COR-L47 (cell line): ENCODE measurements around the gene CFAP97D1.
"Not testable (repeated sequence)": the region's sequence is repeated elsewhere in the genome, so short reads cannot be mapped to it uniquely, and the experiment has no call there.

ENCODE experiments used
- DNase-seq: peaks from one replicate; lab custom pipeline; 2025; lab: John Stamatoyannopoulos, UW

CFAP97D1 gene

DNA sequence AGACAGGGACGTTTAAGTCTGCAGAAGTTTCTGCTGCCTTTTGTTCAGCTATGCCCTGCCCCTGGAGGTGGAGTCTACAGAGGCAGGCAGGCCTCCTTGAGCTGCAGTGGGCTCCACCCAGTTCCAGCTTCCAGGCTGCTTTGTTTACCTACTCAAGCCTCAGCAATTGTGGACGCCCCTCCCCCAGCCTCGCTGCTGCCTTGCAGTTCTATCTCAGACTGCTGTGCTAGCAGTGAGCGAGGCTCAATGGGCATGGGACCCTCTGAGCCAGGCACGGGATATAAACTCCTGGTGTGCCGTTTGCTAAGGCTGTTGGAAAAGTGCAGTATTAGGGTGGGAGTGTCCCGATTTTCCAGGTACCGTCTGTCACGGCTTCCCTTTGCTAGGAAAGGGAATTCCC lies 17.8 kb downstream of the CFAP97D1 start:
- not testable (repeated sequence) for DNase-seq

DNA sequence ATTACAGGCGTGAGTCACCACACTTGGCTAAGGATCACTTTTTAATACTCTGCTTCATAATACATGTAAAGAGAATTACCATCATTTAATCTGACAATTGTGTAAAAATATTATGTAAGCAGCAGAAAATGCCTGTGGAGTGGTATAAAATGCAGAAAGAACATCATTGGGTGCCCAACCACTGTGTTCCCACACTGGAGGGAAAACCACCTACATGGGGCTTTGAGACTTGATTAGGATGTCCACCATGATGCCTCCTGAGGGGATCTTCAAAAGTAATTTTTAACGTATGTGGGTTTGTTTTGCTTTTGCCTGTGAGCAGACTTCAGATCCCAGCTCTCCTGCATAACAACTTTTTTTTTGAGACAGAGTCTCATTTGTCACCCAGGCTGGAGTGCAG lies 18.8 kb downstream of the CFAP97D1 start:
- DNase-seq, result no peak

DNA sequence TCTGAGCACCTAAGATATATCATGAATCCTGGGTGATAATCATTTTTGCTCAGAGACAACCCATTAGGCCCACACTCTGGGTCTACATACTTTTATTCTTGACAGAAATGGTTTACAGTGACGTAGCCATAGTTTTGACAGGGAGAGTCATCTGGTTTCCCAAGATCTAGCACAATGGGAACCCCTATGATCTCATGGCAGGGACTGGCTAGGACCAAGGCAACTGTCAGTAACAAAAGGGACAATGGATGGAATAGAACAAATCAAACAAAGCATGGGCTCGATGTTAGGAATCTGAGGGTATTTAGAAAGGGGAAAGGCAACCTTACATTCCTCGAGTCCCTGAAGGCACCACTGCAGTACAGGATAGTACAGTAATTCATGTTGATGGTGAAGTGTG lies 20.5 kb downstream of the CFAP97D1 start:
- no peak for DNase-seq

DNA sequence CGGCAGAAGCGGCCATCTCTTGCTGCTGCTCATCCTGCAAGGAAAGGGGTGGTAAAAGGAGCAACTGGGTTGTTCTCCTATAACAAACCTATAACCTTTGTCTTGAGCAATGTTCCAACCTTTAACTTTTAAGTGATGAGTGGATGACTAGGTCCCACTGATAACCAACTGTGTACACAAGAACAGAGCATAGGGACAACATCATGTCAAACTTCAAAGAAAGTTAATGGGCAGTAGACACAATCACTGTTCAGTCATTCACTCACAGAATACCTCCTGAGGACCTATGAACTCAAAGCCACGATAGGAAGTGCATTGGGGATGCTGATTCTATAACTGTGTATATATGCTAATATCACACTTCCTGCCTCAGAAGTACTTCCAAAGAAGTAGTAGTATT lies 21.6 kb downstream of the CFAP97D1 start:
- DNase-seq, result no peak

DNA sequence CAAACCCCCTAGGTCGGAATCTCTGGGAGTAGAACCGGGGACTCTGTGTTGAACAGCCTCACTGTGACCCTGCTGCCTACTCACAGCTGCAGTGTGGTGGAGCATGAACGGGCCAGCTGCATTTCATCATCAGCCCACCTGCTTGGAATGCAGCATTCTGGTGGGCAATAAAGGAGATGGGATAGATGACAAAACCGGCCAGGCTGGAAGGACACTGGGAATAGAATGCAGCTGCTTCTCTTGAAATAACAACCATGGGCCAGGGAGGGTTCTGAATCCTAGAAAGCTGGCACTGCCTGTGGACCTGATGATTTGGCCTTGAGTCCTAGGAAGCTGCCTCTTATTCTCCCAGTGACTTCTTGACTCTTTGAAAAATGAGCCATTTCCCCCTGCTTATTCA lies 23.5 kb downstream of the CFAP97D1 start:
- DNase-seq, result no peak

DNA sequence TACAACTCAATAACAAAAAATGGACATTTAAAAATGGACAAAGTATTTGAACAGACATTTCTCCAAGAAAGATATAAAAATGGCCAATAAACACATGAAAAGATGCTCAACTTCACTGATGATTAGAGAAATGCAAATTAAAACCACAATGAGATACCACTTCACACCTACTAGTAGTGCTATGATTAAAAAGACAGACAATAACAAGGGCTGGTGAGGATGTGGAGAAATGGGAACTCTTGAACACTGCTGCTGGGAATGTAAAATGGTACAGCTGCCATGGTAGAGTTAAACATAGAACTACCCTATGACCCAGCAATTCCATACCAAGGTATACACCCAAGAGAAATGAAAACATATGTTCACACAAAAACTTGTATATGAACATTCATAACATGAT lies 24.9 kb downstream of the CFAP97D1 start:
- DNase-seq, result no peak

DNA sequence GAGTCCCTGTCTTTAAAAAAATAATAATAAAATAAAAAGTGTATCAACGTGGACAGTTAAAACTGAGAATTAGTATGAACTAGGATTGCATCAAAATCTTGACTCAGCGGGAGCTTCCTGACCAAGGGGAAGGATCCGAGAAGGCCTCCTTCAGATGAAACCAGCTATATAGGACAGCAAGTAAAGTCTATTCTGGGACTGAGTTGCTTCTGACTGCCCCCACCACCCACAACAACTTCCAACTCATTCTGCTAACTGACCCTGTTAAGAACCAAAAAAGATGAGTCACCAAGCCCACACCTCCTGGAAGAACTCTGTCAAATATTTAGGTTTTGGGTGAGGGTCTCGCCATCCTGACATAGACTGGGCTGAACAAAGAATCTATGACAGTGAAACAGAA lies 27.8 kb downstream of the CFAP97D1 start:
- no peak for DNase-seq

DNA sequence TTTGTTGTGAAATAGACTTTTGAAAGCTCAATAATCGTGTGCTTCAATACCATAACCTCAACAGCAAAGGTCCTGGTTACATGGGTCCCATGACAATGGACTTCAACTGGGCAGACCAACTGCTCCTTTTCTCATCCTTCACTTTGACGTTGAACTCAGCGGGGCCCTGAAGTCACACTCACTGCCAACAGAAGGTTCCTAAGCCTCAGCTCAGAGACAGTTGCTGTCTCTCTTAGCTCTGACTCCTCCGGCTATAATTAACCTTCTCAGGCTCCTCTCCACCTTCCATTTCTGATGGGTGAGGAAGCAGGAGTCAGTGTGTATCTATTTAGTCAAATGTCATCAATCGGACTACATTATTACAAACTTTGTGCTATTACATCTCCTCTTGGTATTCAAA lies 28.9 kb downstream of the CFAP97D1 start:
- no peak for DNase-seq

DNA sequence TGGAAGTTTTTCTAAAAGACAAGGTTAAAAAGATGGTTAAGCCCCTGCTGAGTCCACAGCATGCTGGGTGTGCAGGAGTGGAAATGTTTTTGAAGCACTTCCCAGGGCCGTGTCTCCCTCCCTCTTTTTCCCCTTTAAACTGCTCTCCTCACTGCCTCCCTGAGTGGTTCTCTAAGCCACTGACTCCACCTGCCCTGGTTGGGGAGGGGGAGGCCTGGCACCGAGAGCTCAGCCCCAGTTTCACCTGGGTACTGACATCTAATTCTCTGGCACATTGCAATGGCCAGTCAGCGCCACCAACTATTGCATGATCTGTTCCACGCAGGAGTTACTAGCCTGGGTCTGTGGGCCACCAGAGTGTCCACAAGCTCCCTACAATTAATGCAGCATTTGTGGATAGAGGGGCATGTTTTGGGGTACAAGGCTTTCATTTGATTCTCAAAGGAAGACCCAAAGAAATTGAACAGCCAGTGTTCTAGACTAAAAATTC lies 30.0 kb downstream of the CFAP97D1 start:
- DNase-seq, result no peak

DNA sequence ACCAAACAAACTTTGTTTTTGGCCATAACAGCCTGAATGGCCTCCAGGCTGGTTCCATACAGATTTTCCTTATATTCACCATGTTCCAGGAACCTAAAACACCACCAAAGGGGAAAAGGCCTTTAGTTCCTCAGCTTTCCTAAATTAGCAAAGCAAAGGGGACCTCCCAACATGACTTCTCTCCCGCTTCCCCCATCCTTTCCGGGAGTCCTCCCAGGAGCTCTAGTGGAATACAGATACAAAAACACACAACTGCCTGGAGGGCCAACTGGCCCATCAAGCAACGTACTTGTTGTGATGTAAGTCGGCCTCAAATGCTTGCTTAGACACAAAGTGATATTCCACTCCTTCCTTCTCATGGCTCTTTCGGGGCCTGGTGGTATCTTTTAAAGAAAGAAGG lies 30.6 kb downstream of the CFAP97D1 start:
- DNase-seq, result no peak

DNA sequence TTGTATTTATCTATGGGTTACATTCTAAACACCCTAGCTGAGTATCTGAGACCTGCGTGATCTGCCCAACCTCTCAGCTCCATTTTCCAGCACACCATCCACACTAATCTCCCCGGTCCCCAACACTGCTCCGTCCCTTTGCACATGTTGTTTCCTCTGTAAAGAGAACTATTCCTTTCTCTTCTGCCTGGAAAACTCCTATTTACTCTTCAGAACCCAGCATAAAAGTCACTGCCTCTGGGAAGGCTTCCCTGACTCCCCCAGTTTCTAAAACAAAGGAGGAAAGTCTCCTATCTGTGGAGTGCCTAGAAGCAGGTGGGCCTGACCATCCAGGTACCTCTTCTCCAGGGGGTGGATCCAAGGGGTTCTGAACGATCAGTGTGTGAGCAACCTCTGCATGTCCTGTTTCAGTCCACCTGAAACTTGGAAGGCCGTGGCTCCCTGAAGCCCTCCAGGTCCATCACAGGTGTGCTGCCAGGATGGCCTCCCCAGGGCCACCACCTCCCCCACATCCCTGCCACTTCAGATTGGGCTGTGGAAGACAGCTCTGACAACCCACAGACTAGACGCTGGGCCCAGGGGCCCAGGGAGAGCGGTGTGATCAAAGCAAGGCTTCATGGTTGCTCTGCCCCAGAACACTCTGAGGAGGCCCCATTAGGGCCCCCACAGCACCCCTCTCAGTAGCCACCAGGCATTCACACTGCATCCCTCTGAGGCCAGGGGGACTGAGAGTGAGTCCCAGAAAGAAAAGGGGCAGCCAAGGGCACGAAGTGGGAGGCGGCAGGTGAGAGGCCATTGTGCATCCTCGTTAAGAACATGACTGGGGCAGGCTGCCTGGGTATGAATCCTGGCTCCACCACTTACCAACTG lies 32.4 kb downstream of the CFAP97D1 start:
- DNase-seq, result no peak

DNA sequence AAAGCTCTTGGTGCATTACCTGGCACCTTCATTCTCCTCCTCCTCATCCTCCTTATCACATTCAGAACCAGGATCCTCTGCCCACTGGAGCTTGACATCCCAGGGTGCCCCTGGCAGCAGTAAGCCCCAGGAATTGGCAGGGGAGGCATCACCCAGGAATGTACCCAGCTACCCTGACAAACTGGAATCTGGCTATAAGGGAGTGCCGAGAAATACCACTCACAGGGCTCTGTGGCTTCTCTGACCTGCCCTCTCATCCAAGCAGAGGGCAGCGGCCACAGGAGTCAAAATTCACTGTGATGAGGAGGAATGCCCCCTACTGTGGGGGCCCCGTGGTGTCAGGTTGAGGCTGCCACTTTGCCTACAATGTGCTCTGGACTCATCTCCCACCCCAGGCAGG lies 33.2 kb downstream of the CFAP97D1 start:
- DNase-seq, result no peak

DNA sequence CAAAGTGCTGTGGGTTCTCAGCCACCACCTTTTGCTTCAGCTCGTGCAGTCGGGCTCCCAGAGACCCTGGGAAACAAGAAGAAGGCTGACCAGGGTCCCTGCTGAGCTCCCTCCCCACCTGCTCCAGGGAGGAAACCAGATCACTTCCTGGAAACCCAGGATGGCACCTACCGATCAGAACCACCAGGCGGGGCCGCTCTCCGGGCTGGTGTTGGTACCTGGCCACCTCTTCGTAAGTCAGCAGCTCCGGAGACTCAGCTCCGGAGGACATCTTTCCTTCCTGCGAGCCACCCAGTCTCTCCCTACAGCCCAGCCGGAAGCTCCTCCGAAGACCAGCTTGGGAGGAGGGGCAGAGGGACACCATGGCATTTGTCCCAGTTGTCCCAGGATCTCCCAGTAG lies 33.8 kb downstream of the CFAP97D1 start:
- no peak for DNase-seq

DNA sequence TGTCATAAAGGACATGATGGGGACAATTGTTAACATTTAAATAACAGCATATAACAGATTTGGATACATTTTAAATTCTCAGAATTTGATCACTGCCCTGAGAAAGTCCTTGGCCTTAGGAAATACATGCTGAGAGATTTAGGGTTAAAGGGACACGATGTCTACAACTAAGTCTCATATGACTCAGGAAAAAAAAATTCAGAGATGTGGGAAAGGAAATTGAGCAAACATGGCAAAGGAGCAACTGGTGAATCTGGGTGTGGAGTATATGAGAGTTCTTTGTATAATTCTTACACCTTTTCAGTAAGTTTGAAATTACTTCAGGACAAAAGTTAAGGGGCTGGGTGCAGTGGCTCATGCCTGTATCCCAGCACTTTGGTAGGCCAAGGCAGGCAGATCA lies 34.5 kb downstream of the CFAP97D1 start:
- no peak for DNase-seq

DNA sequence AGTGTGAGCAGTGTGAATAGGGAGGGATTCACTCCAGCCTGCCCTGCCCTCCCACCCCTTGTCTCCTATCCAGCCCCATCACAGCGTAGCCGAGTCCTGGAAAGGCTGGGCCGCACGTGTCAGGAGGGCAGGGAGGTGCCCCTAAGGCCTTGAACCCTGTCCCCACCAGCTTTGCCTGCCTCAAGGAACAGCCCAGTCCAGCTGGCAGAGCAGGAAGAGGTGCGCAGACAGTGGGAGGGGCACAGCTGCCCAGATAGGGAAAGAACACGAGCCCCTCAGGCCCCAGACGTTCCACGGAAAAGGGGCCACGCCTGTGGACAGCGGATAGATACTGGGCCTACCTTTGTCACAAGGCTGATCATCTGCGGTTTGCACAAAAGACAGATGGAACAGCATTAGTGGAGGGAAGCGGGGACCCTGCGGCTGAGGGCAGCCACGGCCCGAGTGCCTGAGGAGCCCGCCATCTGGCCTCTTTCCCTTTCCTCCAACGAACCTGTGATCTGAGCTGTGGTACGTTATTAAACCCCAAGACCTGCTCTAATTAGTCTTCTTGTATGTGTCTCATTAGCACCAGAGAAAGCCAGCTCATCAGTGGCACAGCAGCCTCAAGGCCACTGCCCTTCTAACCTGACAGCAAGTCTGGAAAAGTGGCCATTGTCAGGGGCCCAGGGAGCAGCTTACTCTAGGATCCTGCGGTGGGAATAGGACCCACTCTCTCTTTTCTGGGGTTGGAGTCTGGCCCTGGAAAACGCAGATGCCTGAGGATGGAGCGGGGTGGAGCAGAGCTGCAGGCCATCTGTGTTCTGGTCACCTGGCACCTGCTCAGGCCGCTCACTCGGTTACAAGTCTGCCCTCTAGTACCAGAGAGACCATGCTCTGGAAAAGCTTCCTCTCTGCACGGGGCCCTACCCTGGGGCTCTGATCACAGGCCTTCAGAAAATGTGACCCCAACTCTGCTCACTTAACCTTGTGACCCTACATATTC lies 36.4 kb downstream of the CFAP97D1 start:
- no peak for DNase-seq

DNA sequence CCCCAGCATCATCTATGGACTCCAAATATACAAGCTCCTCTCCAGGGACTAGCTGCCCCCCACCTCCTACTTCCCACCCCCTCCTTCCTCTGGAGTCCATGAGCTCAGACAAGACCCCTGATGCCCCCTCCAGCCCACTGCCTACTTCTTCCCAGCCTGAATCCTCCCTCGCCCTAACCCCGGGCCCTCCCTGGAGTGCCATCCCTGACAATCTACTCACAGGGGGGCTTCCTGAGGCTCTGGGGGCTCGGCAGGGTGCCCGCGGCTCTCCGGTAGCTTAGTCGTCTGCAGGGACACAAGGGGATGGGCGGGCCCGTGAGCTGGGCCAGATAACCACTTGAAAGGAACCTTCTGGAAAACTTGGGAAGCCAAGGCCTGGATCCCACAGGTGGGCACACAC lies 37.6 kb downstream of the CFAP97D1 start:
- DNase-seq, result no peak

DNA sequence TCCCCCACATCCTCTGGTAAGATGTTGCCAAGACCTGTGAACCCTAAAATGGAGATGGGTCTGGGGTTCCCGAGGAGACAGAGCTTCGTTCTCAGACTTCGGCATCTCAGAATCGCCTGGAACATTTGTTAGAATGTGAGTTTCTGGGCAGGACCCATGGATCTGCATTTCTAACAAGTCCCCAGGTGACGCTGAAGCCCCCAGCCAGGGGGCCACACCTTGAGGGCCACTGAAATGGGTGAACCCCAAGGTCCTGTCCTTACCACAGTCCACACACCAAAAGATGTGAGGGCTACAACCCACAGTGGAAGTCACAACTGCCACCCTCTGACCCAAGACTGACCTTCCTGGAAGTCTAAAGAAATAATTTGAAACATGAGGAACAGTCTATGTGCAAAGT lies 38.7 kb downstream of the CFAP97D1 start:
- no peak for DNase-seq

DNA sequence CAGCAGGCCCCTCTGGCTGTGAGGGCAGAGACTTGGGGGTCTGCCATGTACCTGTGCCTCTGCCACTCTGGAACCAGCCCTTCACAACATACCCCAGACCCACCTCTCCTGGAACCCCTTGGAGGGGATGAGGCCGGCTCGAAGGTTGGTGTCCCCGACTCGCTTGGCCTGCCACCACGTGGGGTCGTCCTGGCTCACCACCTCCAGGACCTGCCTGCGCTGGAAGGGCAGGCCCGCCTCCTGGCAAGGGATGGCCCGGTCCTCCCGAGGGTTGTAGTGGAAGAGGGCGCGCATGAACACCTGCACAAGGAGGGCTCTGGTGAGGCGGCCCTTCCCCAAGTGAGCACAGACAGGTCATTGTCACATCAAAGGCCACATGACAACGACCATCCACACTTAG lies 40.5 kb downstream of the CFAP97D1 start:
- no peak for DNase-seq

DNA sequence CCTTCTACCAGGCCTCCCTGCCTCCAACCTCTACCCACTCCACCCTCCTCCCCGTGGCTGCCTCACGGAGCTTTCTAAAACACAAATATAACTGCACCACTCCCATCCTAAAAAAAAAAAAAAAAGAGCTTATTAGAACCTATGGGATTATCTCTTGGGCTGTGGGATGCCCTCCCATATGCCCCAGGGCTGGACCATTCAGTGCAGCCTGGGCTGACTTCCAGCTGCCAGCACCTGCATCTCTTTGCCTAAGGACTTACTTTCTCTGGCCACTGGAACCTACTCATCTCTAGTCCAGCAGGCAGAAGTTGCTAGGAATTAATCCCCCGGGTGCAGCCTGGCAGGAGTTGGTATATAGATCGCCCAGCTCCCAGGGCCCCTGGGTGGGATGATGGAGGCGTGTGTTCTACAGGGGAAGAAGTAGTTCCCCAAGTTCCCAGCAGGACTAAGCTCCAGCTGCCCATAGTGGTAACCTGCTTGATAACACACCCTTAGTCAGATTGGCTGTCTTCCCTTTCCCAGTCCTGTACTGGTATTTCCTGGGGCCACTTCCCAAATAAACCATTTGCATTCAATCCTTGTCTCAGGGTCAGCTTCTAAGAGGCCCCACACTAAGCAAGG lies 42.4 kb downstream of the CFAP97D1 start:
- no peak for DNase-seq

DNA sequence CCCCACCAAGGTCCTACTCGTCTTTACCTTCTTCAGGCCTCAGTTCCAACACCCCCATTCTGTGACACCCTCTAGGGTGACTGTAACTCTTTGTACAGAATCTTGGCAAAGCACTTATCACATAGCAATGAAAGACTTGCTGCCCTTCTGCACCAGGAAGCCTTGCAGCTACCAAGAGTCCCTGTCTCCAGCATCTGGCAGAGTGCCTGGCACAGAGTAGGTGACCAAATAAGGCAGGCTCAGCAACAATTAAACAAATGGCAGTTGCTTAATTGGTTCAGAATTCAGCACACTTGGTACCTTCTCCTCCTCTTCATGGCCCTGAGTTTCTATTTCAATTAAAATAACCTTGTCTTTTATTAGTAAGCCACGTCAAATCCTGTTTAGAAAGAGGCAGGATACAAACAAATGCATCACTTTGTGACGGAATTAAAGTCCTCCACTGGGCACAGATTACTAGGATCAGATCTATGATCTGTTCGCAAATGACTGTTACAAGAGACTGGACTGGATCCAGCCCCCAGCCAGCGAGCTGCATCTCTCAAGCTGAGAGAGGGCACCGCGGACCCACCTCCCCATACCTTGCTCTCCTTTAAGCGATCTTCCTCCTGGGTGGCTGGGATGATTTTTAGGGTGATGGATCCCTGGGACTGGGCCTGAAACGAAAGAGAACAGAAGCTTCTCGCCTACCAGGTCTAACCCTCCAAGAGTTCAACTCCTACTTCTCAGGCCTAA lies 43.3 kb downstream of the CFAP97D1 start:
- DNase-seq, result no peak

DNA sequence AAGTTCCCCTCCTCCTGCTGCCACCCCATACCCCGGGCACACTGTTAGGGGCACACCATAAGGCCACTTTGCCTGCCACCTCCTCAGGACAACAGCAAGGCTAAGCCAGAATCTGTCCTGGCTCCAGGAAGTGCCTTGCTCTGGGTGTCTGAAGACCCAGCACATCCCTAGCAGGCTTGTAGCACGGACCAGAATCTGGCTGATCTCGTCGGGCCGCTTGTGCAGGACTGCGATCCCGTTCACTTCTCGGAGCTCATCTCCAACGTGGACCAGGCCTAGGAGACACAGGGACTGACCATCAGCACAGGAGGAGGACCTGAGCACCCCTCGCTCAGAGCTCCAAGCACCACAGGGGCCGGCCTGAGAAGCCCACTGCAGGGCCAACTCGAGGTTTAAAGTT lies 45.3 kb downstream of the CFAP97D1 start:
- DNase-seq, result no peak

DNA sequence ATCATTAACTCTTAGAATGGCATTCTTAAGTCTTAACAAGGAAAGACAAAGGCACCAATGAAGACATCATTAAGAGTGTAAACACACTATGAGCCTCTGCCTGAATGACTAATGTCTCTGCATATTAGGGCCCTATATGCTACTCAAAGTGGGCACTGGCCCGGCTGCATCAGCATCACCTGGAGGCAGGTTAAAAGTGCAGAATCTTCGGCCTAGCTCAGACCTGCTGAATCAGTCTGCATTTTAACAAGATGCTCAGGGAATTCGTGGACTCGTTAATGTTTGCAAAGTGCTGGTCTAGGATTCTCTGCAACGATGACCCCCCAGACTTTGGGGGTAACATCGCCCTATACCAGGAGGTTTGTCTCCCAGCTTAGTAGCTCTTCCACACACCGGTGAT lies 46.0 kb downstream of the CFAP97D1 start:
- DNase-seq, result no peak
